NCI-H2196 (cell line): ENCODE results near the gene TTC13.
A peak's percentile ranks its signal among the peaks of the same experiment; 100 is the strongest.

Source experiments
- DNase-seq: peaks from one replicate; lab custom pipeline; 2025; ENCODE audit not compliant: unreplicated experiment; lab: John Stamatoyannopoulos, UW

TTC13 gene

GRCh38 chr1:230957580-230957989, 21.1 kb downstream of the TTC13 start:
- DNase-seq = no peak

DNA sequence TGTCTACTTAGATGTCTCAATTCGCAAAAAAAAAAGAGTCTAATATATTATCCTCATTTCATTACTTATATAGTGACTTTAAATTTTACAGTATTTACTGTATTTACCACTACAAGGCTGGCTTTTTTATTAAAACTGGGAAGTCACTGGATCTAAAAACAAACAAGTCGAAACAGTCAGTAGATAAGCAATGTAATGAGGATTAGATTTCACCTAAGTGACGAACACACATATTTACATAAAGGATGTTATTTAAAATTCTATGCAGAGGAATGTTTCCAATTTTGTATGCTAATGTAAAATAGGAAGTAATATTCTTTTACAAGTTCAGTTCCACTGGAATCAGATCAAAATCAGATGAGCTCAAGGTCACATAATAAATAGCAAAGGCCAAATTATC, 28.3 kb downstream of the TTC13 start:
- no peak for DNase-seq

DNA sequence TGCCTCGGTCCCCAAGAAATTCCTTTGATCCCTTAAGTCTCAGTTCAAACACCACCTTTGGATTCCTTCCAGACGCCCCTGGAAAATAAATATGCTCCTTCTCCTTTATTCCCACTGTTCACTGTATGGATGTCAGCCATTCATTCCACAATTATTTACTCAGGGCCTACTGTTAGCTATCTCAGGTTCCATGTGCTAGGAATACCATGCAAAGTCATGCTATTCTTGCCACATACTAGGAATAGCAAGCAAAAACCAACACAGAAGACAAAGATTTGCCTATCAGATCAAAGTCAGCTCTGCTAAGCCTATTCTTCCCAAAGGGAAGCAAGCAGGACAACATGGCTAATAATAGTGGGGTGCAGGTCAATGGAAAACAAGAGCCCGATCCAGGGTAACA, 29.8 kb downstream of the TTC13 start:
- no peak for DNase-seq

GRCh38 chr1:230948301-230948700, 30.4 kb downstream of the TTC13 start:
- no peak for DNase-seq

- no peak for DNase-seq
Observed at GRCh38 chr1:230943048-230943593, 35.5 kb downstream of the TTC13 start.

DNA sequence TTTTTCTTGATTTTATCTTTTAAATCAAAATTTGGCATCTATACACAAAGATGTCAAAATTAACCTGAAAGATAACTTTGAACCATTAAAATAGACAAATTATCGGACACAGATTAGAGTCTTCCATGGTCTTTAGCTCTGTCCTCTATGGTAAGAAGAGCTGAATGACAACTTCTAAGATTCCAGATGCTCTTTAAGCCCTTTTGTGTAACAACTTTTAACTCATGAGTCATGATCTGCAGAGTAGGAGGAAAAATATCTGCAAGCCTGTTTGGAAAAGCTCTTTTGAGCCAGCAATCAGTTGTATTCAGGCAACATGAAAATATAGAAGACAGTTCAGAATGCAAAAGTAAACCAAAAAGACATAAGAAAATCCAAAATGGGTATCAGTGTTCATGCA, 37.8 kb downstream of the TTC13 start:
- no peak for DNase-seq

DNA sequence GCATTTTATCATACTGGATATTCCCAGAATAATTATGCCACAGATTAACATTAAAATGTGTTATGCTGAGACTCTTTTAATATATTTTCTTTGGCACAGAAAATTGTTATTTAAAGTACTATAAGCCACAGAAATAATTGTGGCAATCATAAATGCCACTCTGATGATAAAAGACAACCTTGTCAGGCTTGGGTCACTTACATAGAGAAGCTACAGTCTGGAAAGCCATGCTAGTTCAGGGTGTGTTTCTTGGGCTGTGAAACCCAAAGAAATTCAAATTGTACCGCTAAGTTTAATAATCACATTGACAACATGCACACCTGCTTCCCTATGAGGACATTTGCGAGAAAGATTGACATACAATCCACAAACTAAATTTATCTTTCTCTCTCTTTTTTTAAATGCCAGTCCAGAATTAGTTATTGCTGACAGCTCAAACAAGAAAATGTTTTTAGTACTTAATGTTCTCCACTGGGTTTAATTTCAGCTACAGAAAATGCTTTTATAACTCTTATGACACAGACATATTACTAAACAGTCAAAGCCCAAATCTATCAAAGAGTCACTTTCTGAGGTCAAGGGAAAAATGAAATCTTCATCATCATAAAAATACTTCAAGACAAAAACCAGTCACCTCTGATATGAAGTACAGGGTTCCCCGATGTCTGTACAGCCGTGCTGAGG, 38.7 kb downstream of the TTC13 start:
- no peak for DNase-seq

GRCh38 chr1:230938924-230939368, 39.7 kb downstream of the TTC13 start:
- DNase-seq = no peak

GRCh38 chr1:230937371-230937770, 41.3 kb downstream of the TTC13 start:
- DNase-seq = no peak

DNA sequence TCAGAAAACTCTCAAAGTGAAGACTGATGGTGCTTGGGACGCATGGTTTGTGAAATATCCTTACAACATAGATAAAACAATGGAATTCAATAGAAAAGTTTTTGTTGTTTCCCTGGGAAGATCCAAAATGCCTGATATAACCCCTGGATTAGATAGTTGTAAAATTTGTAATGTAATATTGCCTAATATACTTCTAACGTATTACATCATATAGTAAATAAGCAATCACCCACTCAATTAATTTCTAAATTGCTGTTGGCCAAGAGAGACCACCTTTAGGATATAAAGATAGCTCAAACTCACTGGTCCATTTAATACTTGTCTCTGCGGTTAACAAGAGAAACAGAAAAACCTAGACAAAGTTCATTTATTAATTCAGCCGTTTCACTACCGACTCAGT, 42.2 kb downstream of the TTC13 start:
- DNase-seq = no peak

DNA sequence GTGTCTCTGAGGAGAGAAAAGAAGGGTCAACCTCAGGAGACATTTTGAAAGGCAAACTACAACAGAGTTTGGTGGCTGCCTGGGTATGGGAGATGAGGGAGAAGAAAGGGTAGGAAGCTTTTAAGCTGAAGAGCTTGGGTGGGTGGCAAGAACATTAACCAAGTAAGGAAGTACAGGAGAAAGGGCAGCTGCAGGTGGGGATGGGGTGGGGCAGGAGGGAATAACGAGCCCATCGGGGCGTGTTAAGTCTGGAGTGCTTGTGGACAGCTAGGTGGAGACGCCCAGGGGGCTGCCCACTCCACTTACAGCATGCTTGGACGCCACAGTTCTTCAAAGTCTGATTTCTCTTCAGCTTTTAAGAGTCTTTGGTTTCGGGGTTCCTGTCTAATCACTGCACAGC, 42.8 kb downstream of the TTC13 start:
- no peak for DNase-seq

DNA sequence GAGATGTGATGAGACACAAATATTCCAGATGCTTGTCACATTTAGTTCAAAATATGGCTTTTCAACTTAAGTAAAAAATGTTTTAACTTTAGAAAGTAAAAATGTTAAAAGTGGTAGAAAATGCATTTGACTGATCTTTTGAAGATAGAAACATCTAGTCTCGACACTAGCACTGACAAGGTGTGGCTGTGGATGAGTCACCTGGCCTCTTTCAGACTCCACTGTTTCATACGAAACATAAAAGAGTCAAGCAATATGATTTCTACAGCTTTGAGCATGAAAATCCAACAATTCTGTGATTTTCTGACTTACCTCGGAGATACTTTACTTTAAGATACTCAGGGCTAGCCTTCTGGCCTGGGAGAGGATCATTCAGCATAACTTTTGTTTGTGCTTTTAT, 47.7 kb downstream of the TTC13 start:
- no peak for DNase-seq

DNA sequence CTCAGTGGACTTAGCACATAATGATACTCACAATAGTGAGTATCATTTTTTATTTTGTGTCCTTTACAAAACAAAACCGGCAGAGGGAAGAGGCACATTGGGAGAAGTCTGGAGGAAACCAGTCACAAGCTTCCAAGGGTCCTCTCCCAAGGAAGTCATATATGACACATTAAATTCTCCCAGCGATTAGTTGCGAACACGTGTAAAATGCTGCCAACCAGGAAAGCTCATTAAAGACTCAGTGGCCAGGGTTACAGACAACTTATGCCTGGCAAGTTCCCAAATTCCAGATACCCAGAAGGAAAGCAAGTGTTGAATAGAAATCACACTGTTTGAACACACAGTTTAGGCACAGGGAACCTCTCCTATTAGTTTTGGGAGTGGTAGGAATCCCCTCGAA, 52.5 kb downstream of the TTC13 start:
- DNase-seq = no peak

DNA sequence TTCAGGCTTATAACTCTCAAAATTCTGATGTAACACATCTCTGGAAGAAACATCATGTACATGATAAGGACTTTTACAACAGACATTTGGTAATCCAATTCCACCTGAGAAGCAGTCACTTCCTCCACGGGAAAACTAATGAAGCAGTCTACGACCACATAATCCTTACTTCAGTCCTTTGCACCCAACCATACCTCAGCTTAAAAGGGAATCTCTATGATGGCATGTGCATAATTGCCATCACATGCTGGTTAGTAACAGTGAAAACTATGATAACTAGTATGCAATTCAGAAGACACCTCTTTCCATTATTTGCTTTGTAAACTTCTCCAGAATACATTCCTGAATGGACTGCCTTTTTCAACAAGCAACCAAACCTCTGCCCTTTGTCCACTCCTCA, 53.1 kb downstream of the TTC13 start:
- no peak for DNase-seq

- no peak for DNase-seq
Observed at GRCh38 chr1:230923176-230923575, 55.5 kb downstream of the TTC13 start.

- DNase-seq = no peak
Observed at GRCh38 chr1:230922620-230923019, 56.0 kb downstream of the TTC13 start.

GRCh38 chr1:230919207-230919606, 59.5 kb downstream of the TTC13 start:
- no peak for DNase-seq

DNA sequence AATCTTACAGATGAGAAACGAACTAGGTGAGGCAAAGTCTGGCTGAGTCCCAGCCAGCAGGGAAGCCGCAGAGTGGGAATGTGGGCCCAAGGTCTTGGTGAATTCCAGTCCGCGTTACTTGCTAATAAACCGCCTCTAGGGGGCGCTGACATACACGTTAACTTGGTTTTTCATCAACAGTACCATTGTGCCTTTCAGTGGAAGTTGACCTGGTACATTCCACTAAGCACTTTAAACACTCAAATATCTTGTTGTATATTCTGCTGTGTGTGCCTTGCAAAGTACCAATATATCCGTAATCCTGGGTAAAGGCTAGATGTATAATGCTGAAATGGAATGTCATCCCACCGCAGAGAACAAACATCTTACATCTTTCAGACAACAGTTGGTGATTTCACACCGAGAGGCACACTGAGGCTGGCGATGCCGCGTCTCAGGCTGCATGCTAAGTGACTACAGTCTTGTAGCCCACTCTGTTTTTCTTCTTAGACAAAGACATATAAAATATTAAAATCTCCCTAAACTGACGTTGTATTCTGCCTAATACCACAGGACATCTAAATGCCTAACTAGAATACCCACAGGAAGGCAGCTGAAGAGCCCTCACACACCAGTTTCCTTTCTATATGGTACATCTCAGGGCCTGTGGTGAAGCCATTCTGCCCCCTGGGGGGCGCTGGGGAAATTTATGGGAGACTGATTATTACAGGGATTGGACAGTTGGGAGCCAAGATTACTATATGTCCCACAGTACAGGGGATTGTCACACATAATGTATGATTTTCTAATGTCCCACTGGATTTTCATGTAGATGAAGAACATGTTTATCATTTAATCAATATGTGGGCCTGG, 61.2 kb downstream of the TTC13 start:
- peak; percentile 67 for DNase-seq

- DNase-seq = no peak
Observed at GRCh38 chr1:230916587-230917283, 61.9 kb downstream of the TTC13 start.

DNA sequence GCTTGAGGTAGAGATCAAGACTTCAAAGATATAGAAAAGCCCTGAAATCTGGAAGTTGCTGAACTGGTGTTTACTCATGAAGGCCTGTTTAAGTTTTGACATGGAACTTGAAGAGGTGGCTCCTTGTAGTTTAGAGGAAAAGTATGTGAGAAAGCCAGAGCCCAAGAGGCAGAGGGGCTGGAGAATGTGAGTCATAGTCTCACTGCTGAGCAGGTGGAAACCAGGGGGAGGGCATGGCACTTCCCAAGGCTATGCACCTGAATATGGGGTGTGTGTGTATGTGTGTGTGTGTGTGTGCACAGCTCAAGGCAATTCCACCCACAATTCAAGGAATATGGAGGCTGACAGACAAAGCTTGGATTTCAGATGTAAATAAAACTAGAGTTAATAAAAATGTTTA, 63.6 kb downstream of the TTC13 start:
- DNase-seq = no peak

DNA sequence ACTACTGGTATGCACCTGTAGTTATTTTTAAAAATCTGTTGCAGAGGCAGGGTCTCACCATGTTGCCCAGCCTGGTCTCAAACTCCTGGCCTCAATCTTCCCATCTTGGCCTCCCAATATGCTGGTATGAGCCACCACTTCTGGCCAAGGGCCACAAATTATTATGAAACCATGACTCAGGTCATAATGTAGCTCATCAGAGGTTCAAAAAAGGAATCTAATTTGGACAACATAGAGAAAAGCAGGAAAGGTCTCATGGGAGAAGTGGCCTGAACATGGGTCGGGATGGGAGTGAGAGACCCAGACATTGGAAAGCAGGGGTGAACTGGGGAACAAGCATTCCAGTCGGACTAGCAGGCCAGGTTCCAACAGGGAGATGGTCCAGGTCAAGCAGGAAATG, 65.2 kb downstream of the TTC13 start:
- DNase-seq = no peak

- DNase-seq = no peak
Observed at GRCh38 chr1:230910755-230911117, 67.9 kb downstream of the TTC13 start.
